ENCODE results near the gene CD7.

GRCh38 chr17:82342361-82343079, 25.1 kb upstream of the CD7 start:
- no peak for TF ChIP-seq CTCF (IDR thresholded peaks at IDR 0.05)
- TF ChIP-seq POLR2A (IDR thresholded peaks at IDR 0.05): no peak
- TF ChIP-seq POLR2AphosphoS5 (IDR thresholded peaks at IDR 0.05): no peak
